Activated naive CD4-positive, alpha-beta T cell treated with anti-CD3 and anti-CD28 coated beads, Interleukin-2, amount 10 ng/mL, durations not matched to agents 5 hours and 36 hours (primary cell): ENCODE measurements around the gene MSMP. TPM values are rescaled to one million over a fixed set of nuclear protein-coding genes. Genes with fewer than 3 reads are reported as not detected.

Experiments
- microRNA-seq: library from miRNA; unstranded; fragments of <30 nt; microRNA quantifications from one replicate; pipeline ENCODE4 v1.2.0, GENCODE V29; 2022; ENCODE audit warnings: borderline microRNAs expressed, borderline replicate concordance
- total RNA-seq, 2 experiments: library from RNA; stranded (reverse); gene quantifications; one replicate each; pipeline ENCODE4 v1.2.3, GENCODE V29; 2021

Gene MSMP, protein sequence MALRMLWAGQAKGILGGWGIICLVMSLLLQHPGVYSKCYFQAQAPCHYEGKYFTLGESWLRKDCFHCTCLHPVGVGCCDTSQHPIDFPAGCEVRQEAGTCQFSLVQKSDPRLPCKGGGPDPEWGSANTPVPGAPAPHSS
- not detected for total RNA-seq

DNA sequence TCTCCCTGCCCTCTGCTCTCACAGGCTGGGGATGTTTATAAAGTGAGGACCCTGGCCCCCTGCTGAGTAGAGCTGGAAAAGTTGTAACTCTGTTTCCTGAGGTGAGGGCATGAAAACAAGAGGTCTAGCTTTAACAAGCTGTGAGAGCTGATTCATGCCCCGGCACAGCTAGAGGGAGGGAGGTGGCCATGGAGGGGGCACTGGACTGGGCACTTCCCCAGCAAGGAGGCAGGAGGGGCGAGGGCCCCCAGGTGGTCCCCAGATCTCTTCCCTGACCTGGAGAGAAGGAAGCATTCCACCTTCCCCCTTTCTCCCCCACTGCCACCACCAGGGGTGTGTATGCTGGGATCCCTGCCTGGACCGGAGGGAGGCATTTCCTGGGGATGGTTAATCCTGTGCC is at the start of gene MSMP:
Gene MSMP, minus strand, starts transcription at position 13 of the 400 bp plus-strand sequence. CDS start 147 bp downstream, outside the sequence.

DNA sequence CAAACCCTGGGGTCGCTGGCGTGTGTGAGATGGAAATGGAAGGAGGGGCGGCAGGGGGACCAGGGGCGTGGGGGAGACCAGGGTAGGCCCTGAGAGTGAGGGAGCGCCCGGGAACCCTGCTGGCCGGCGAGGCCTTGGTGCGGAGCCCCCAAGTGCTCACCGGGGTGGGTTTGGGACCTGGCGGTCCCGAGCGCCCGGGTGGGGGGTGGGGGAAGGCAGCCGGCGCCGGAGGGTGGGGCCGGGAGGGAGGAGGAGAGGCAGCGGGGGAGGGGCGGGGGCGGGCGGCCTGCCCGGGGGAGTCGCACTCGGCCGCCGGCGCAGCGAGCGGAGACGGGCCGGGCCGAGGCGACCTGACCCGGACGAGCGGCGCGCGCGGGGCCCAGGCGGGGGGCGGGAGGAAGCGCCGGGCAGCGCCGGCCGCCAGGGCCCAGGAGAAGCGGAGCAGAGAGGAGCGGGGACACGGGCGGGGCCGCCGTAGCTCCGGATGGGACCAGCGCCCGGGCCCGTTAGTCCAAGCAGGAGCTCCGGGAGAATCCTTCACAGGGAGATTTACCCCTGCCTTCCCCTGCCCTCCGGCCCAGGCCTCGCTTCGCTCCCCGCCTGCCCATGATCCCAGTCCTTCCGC is 37.3 kb upstream of the MSMP start, which contains the start of gene NPR2:
Gene NPR2, plus strand, starts transcription at position 295 of the 625 bp plus-strand sequence. CDS start 818 bp downstream, outside the sequence.

DNA sequence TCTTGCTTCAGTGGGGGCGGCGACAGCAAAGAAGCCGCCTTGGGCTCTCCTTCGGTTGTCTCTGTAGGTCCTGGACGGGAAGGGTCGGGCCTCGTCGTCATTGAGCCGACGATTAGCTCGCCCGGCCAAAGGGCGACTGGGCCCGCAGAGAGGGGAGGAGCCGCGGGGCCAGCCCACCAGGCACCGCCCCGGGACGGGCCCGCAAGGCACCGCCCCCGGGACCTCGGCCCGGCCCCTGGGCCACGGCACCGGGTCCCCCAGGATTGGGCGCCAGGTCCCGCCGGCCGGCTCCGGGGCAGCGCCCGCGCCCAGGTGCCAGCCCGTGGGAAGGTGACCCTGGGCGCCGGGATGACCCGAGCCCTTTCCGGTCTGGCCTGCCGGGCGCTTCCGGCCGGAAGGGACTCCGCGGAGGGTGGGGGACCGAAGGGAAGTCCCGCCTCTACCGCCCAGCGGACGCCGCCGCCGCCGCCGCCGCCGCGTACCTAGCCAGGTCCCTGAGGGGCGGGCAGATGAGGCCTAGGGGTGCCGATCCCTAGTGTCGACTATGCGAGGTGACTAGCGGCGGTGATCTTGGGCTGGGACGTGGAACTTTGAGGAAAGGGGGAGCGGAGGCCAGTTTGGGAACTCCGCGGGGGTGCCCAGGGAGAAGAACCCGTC is 5.1 kb downstream of the MSMP start, which contains the start of the genes GBA2 and RGP1:
Gene GBA2, minus strand, starts transcription at position 371 of the 657 bp plus-strand sequence. CDS start 524 bp downstream, outside the sequence.
Gene RGP1, plus strand, starts transcription at position 430 of the 657 bp plus-strand sequence. CDS start 469 bp downstream, outside the sequence.

DNA sequence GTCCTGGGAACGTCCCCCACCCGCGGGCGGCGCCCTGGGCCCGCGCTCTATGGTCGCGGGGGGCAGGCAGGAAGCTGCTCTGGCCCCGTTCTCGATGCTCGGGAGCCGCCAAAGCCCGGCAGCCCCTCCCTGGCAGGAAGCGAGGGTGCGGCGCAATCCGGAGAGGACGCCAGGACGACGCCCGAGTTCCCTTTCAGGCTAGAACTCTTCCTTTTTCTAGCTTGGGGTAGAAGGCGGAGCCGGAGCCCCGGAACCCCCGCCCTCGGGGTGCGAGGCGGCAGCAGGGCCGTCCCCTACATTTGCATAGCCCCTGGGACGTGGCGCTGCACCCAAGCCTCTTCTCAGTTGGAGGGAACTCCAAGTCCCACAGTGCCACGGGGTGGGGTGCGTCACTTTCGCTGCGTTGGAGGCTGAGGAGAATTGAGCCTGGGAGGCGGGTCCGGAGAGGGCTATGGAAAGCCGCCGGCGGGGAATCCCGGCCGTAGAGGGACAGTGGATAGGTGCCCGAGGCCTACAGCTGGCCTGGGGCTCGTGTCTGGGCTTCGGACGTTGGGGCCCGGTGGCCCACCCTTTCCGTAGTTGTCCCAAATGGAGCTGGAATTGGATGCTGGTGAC is 21.8 kb downstream of the MSMP start, which contains the start of the genes CREB3 and TLN1:
Gene CREB3, plus strand, starts transcription at position 482 of the 615 bp plus-strand sequence. Its CDS starts 107 bp downstream, at position 589.
Gene TLN1, minus strand, starts transcription at position 11 of the 615 bp plus-strand sequence. CDS start 6,501 bp downstream, outside the sequence.

Small RNAs within 50 kb of the gene (microRNA-seq; reads per million reads assigned to microRNA genes)
- gene MIR6852 = 1.9 reads per million
- not detected for gene MIR6853

Other genes with a start within 250 kb of the MSMP start
- gene TESK1, start 149.0 kb downstream of the MSMP start, total RNA-seq = 10 to 100 TPM; 33.8 to 35.3 TPM
- 1 to 10 TPM; 6.1 to 6.7 TPM for gene CD72, start 135.9 kb downstream of the MSMP start, total RNA-seq
- 100 to 1,000 TPM; 191 to 193 TPM for gene SIT1, start 103.3 kb downstream of the MSMP start, total RNA-seq
- over 10,000 TPM in 1 of 2 experiments, 1,000 to 10,000 TPM in 1; 9,431 to 11,936 TPM for gene RMRP, start 96.3 kb downstream of the MSMP start, total RNA-seq
- 10 to 100 TPM; 34.3 to 37.9 TPM for gene CCDC107, start 96.0 kb downstream of the MSMP start, total RNA-seq
- gene ARHGEF39, start 89.1 kb downstream of the MSMP start, total RNA-seq = 10 to 100 TPM; 13.8 to 14.5 TPM
- gene CA9, start 80.3 kb downstream of the MSMP start, total RNA-seq = under 1 TPM in 1 of 2 experiments, not detected in 1; 0.24 TPM
- 10 to 100 TPM; 14.9 to 17.2 TPM for gene TPM2, start 64.4 kb downstream of the MSMP start, total RNA-seq
- gene TLN1, start 22.1 kb downstream of the MSMP start, total RNA-seq = 100 to 1,000 TPM; 332 to 348 TPM
- gene CREB3, start 21.6 kb downstream of the MSMP start, total RNA-seq = 10 to 100 TPM; 17.9 to 18.1 TPM
- gene GBA2, start 5.0 kb downstream of the MSMP start, total RNA-seq = 10 to 100 TPM; 53.8 to 55.3 TPM
- gene RGP1, start 5.0 kb downstream of the MSMP start, total RNA-seq = 10 to 100 TPM; 28.1 to 28.8 TPM
- 10 to 100 TPM in 1 of 2 experiments, 1 to 10 TPM in 1; 8.6 to 10.5 TPM for gene NPR2, start 37.3 kb upstream of the MSMP start, total RNA-seq
- 1 to 10 TPM; 1.3 to 1.8 TPM for gene SPAG8, start 58.0 kb upstream of the MSMP start, total RNA-seq
- gene HINT2, start 60.8 kb upstream of the MSMP start, total RNA-seq = 10 to 100 TPM; 59.6 to 61.1 TPM
- gene FAM221B, start 74.5 kb upstream of the MSMP start, total RNA-seq = not detected
- 1 to 10 TPM; 2.7 to 3.0 TPM for gene TMEM8B, start 75.0 kb upstream of the MSMP start, total RNA-seq
- not detected for gene OR13J1, start 116.1 kb upstream of the MSMP start, total RNA-seq
- not detected for gene HRCT1, start 151.9 kb upstream of the MSMP start, total RNA-seq
- gene SPAAR, start 155.2 kb upstream of the MSMP start, total RNA-seq = not detected
- gene OR2S2, start 203.9 kb upstream of the MSMP start, total RNA-seq = not detected